HepG2 (cell line): ENCODE results near the gene STH.

Experiments
- EZH2 ChIP-seq: conservative IDR thresholded peaks from 2 replicates; pipeline ENCODE4 v1.6.1; 2012; ENCODE audit warnings: mild to moderate bottlenecking, low read depth, low read length, moderate library complexity
- FOSL2 ChIP-seq: sonication (generic); formaldehyde crosslinking; IDR thresholded peaks from 2 replicates; pipeline ENCODE4 v1.4.0; 2020; ENCODE audit warnings: missing genetic modification reagents
- HIVEP1 ChIP-seq: sonication (generic); formaldehyde crosslinking; IDR thresholded peaks from 2 replicates; pipeline ENCODE4 v1.4.0; 2020; ENCODE audit warnings: mild to moderate bottlenecking, missing genetic modification reagents
- SIN3A ChIP-seq: IDR thresholded peaks from 2 replicates; pipeline ENCODE4 v1.6.1; 2011; ENCODE audit warnings: low read depth, mild to moderate bottlenecking, control low read depth, low read length, borderline replicate concordance
- U2AF1 ChIP-seq: fragments of 200-400 bp; formaldehyde crosslinking; optimal IDR thresholded peaks from 2 replicates; pipeline ENCODE3; 2017; ENCODE audit warnings: mild to moderate bottlenecking, low read depth, low read length
- ZNF670 ChIP-seq: sonication (generic); formaldehyde crosslinking; IDR thresholded peaks from 2 replicates; pipeline ENCODE4 v1.8.0; 2022; ENCODE audit warnings: mild to moderate bottlenecking, missing genetic modification reagents, borderline replicate concordance
- TF ChIP-seq, protein P1 (sequence below): IDR thresholded peaks from 2 replicates; pipeline ENCODE4 v1.6.1; 2012; ENCODE audit warnings: inconsistent platforms

DNA sequence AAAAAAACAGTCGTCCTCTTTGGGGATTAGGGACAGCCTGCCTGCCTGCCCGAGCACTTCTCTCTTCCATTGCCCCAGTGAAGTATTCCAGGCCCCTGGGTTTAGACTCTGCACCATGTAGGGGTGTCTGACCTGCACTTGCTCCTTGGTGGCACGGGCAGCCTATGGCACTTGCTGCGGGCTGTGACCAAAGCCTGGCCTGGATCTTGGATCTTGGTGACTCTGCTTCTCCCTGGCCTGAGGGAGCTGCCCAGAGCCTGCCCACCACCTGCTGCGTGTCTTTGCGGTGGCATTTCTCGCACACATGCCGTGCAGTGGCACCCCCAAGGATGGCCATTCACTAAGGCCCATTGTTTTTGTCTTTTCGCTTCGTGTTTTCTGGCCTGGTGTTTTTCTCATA is 6.1 kb upstream of the STH start:
- TF ChIP-seq EZH2 (no peak), HIVEP1 (no peak), ZNF670 (no peak), SIN3A (no peak), FOSL2 (CRISPR knock-in tag) (no peak), U2AF1 (no peak)
- TF ChIP-seq, protein P1, sequence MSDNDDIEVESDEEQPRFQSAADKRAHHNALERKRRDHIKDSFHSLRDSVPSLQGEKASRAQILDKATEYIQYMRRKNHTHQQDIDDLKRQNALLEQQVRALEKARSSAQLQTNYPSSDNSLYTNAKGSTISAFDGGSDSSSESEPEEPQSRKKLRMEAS: no peak
